HepG2 (cell line): ENCODE results near the gene LGI4. TPM values are rescaled to one million over a fixed set of nuclear protein-coding genes. Genes with fewer than 3 reads are reported as not detected.

Source experiments
- ATAC-seq: fragments of 200-7000 bp; cut with Tn5 transposase; 3 replicates; pipeline ENCODE4 v1.9.1; 2020; ENCODE audit warnings: mild to moderate bottlenecking, moderate library complexity
- BruUV-seq: library from RNA; stranded (reverse); fragments of 400-500 nt; replicated peaks from 2 replicates; lab custom pipeline; 2021; lab: Mats Ljungman, UMichigan
- CTCF ChIA-PET: fragments of 300-600 bp; formaldehyde crosslinking; extraction: SDS; loops from one replicate; lab custom pipeline; 2021; ENCODE audit warnings: low total read pairs, inconsistent platforms, low intra/inter-chr PET ratio; lab: Yijun Ruan, JAX
- POLR2A ChIA-PET: fragments of 350-600 bp; sonication (Branson Sonifier 250); formaldehyde crosslinking; loops from one replicate; lab custom pipeline; 2020; ENCODE audit warnings: antibody characterized with exemption, inconsistent platforms; lab: Yijun Ruan, JAX
- DNase-seq: peaks from one replicate; pipeline ENCODE4 v3.0.0-alpha.2; 2015; ENCODE audit warnings: low spot score
- FAIRE-seq: peaks from 3 replicates; lab custom pipeline; 2011; peaks lifted over from hg19 to GRCh38; lab: Jason Lieb, UNC
- H2AFZ ChIP-seq: one replicate; pipeline ENCODE4 v1.6.1; 2011; ENCODE audit warnings: low read length, inconsistent platforms
- H3K27ac ChIP-seq: fragments of 300-600 bp; 3 replicates; pipeline ENCODE4 v1.8.0; 2011; ENCODE audit warnings: mixed run types, mild to moderate bottlenecking, mixed read lengths, low read length, inconsistent platforms; ENCODE audit not compliant: insufficient read depth; ENCODE audit errors: extremely low read length
- H3K27me3 ChIP-seq, 2 experiments: fragments of 200-600 bp in 1 of 2; 2 replicates in 1 of 2; 3 replicates in 1 of 2; pipeline versions ENCODE4 v1.6.0 to v1.8.0; 2011; ENCODE audit warnings: low read length in 2 of 2, mild to moderate bottlenecking in 2 of 2, moderate library complexity in 2 of 2, inconsistent platforms in 1 of 2; ENCODE audit not compliant: insufficient read depth in 2 of 2, control insufficient read depth in 1 of 2
- H3K36me3 ChIP-seq, 2 experiments: fragments of 200-600 bp in 1 of 2; replicated peaks in 1 of 2; 2 replicates in 1 of 2; 3 replicates in 1 of 2; pipeline versions ENCODE4 v1.5.1 to v1.8.0; 2011; ENCODE audit warnings: low read length in 2 of 2, inconsistent platforms in 1 of 2; ENCODE audit not compliant: insufficient read depth in 2 of 2, control insufficient read depth in 1 of 2
- H3K4me1 ChIP-seq: 2 replicates; pipeline ENCODE4 v1.5.1; 2012; ENCODE audit warnings: low read length, inconsistent platforms; ENCODE audit not compliant: insufficient read depth
- H3K4me2 ChIP-seq: 2 replicates; pipeline ENCODE4 v1.6.0; 2011; ENCODE audit warnings: low read depth, low read length, inconsistent platforms
- H3K4me3 ChIP-seq, 3 experiments: fragments of 200-600 bp in 1 of 3; sonication (generic), shearing (Covaris generic) in 1 of 3; replicated peaks in 1 of 3; 2 replicates each; pipeline ENCODE4 v1.5.1; 2011 to 2016; ENCODE audit warnings: low read length in 3 of 3, inconsistent platforms in 2 of 3, low read depth in 2 of 3, mild to moderate bottlenecking in 2 of 3, control low read depth in 1 of 3, mixed read lengths in 1 of 3; ENCODE audit not compliant: insufficient read depth in 1 of 3
- H3K79me2 ChIP-seq: one replicate; pipeline ENCODE4 v1.6.1; 2011; ENCODE audit warnings: low read length, inconsistent platforms; ENCODE audit not compliant: insufficient read depth
- H3K9ac ChIP-seq: 2 replicates; pipeline ENCODE4 v1.6.0; 2011; ENCODE audit warnings: mild to moderate bottlenecking, low read depth, low read length, inconsistent platforms; ENCODE audit not compliant: insufficient read depth
- H3K9me3 ChIP-seq: 2 replicates; pipeline ENCODE4 v1.5.1; 2012; ENCODE audit warnings: mild to moderate bottlenecking, low read length
- H4K20me1 ChIP-seq: 2 replicates; pipeline ENCODE4 v1.6.0; 2011; ENCODE audit warnings: inconsistent platforms, mild to moderate bottlenecking, low read length, moderate library complexity; ENCODE audit not compliant: insufficient read depth
- FOXC1 ChIP-seq: sonication (generic); formaldehyde crosslinking; IDR thresholded peaks from 2 replicates; pipeline ENCODE4 v1.8.0; 2022; ENCODE audit warnings: mild to moderate bottlenecking, missing genetic modification reagents, borderline replicate concordance
- HNRNPL ChIP-seq: fragments of 200-400 bp; formaldehyde crosslinking; IDR thresholded peaks from 2 replicates; pipeline ENCODE4 v1.6.1; 2017; ENCODE audit warnings: mild to moderate bottlenecking, low read depth, low read length
- NFRKB ChIP-seq: fragments of 450-650 bp; IDR thresholded peaks from 2 replicates; pipeline ENCODE4 v1.6.1; 2017
- THRA ChIP-seq: sonication (generic); formaldehyde crosslinking; IDR thresholded peaks from 2 replicates; pipeline ENCODE4 v1.4.0; 2020; ENCODE audit warnings: missing genetic modification reagents, borderline replicate concordance
- ZFY ChIP-seq: sonication (generic); formaldehyde crosslinking; IDR thresholded peaks from 2 replicates; pipeline ENCODE4 v1.4.0; 2020; ENCODE audit warnings: missing genetic modification reagents
- ZNF563 ChIP-seq: sonication (generic); formaldehyde crosslinking; IDR thresholded peaks from 2 replicates; pipeline ENCODE4 v1.8.0; 2022; ENCODE audit warnings: mild to moderate bottlenecking, moderate library complexity, missing genetic modification reagents
- WGBS: methylation state at CpG from one replicate; pipeline ENCODE4 v1.1.6; 2017; ENCODE audit warnings: low lambda C conversion rate; 5-methylcytosine and 5-hydroxymethylcytosine counted together
- in situ Hi-C: cut with HindIII; loops from 2 replicates; pipeline ENCODE4 v1.10.0; 2017; ENCODE audit warnings: low pct_unique_long_range_greater_than_20kb; ENCODE audit not compliant: extremely low pct_ligation_motif_present
- intact Hi-C: fragments of 100-400 bp; cut with micrococcal nuclease; formaldehyde crosslinking; loops from one replicate; pipeline ENCODE4 v1.10.0; 2022; ENCODE audit not compliant: unreplicated experiment
- polyA plus RNA-seq, 8 experiments: library from polyadenylated mRNA; depleted of rRNA in 3 of 8; stranded (reverse) in 7 of 8; unstranded in 1 of 8; fragments of >200 nt; fragmentation: Illumina TruSeq in 4 of 8; extraction: Trizol in 4 of 8; gene quantifications; 2 replicates each; pipeline versions ENCODE4 v1.2.1 to v1.2.3, GENCODE V29; 2011 to 2016; ENCODE audit warnings: low read depth in 4 of 8, missing spikeins in 1 of 8, mixed read lengths in 1 of 8; ENCODE audit not compliant: insufficient read depth in 1 of 8
- total RNA-seq, 5 experiments: library from RNA; depleted of rRNA; stranded (reverse); fragments of >200 nt; fragmentation: Illumina TruSeq; extraction: Trizol; gene quantifications; 2 replicates each; pipeline ENCODE4 v1.2.3, GENCODE V29; 2016; ENCODE audit warnings: low read depth in 1 of 5
- TF ChIP-seq, protein P1 (sequence below): sonication (generic); formaldehyde crosslinking; IDR thresholded peaks from 2 replicates; pipeline ENCODE4 v1.4.0; 2020; ENCODE audit warnings: missing genetic modification reagents

Gene LGI4
- total and polyA plus RNA-seq, 2 of the 13 experiments (the other 11 are each of a cell fraction or from before 2014, with no cell fraction given) = 2.8 TPM; not detected in 1

DNA sequence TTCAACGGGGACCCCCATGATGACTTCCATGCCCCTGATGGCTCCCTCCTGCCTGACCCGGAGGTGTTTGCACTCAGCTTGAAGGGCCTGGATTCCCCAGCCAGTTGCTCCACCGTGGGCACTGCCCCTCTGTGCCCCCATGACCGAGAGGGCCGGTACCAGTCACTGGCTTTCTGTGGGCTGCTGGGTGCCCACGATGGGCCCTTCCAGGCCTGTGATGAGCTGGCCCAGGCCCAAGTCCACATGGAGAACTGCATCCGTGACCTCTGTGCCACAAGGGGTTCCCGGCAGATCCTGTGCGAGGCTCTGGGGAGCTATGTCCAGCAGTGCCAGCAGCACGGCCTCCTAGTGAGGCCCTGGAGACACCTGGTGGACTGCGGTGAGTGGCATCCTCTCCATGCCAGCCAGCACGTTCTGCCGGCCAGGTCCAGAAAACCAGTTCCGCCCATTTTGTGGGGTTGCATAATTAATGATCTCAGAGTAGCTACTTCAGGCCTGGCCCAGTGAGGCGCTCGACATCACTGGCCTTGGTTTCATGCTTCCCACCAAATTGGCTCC lies 54.2 kb downstream of the LGI4 start:
- ATAC-seq (0 out of 3 replicates have a peak, but pooled peaks have one; percentile 18), DNase-seq (no peak), FAIRE-seq (no peak)
- POLR2A ChIA-PET = interaction anchor here (0.9 kb wide), 1 partner anchor 12 kb away, joined by 3 read pairs; no protein-coding TSS in a partner anchor
- CTCF ChIA-PET = no interaction called here
- Histone ChIP-seq H2AFZ (no peak overlapping the region), H3K27ac (no peak overlapping the region), H3K9me3 (no peaks in the 10 kb centered on the region), H4K20me1 (no peaks in the 10 kb centered on the region), H3K9ac (no peak overlapping the region), H3K36me3 (no peaks in the 10 kb centered on the region), H3K4me2 (no peak overlapping the region), H3K27me3 (peaks cover 10 to 52% of the 10 kb centered on the region in 2 experiments), H3K4me1 (peaks cover 9% of the 10 kb centered on the region; the same call in 1 of the 2 replicates), H3K79me2 (no peaks in the 10 kb centered on the region), H3K4me3 (no peak overlapping the region)
- TF ChIP-seq THRA (CRISPR knock-in tag) (no peak), ZNF563 (CRISPR knock-in tag) (no peak), HNRNPL (peak; percentile 53; the same call in 1 of the 2 replicates), FOXC1 (CRISPR knock-in tag) (no peak), NFRKB (no peak), ZFY (CRISPR knock-in tag) (no peak)
- TF ChIP-seq, protein P1, sequence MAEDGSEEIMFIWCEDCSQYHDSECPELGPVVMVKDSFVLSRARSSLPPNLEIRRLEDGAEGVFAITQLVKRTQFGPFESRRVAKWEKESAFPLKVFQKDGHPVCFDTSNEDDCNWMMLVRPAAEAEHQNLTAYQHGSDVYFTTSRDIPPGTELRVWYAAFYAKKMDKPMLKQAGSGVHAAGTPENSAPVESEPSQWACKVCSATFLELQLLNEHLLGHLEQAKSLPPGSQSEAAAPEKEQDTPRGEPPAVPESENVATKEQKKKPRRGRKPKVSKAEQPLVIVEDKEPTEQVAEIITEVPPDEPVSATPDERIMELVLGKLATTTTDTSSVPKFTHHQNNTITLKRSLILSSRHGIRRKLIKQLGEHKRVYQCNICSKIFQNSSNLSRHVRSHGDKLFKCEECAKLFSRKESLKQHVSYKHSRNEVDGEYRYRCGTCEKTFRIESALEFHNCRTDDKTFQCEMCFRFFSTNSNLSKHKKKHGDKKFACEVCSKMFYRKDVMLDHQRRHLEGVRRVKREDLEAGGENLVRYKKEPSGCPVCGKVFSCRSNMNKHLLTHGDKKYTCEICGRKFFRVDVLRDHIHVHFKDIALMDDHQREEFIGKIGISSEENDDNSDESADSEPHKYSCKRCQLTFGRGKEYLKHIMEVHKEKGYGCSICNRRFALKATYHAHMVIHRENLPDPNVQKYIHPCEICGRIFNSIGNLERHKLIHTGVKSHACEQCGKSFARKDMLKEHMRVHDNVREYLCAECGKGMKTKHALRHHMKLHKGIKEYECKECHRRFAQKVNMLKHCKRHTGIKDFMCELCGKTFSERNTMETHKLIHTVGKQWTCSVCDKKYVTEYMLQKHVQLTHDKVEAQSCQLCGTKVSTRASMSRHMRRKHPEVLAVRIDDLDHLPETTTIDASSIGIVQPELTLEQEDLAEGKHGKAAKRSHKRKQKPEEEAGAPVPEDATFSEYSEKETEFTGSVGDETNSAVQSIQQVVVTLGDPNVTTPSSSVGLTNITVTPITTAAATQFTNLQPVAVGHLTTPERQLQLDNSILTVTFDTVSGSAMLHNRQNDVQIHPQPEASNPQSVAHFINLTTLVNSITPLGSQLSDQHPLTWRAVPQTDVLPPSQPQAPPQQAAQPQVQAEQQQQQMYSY (CRISPR knock-in tag) = no peak
- intact Hi-C loops = no loop called here
- WGBS = 40% methylated on average over 1 of the region's 16 CpGs
- in situ Hi-C loops = no loop called here
- no TSS peak for BruUV-seq
